Measurements from ENCODE around the gene ACVR1.

Gene ACVR1

DNA sequence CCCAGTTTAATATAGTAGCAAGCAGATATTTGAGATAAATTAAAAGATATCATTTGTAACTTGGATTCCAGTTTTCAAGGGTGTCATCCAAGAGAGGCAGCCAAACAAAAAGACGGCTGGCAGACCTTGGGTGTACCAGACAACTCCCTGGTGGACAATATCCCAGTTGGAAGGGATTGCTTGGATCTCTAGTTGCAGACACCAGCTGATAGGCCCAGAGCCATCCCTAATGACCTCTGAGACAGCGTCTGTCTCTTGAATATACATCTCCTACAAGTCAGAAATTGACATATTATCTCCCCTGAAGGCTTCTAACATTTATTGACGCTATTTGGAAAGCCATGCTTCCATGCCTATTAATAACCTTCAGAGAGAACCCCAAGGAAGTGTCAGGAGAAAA lies 67.7 kb downstream of the ACVR1 start:
- TF ChIP-seq, protein P1, sequence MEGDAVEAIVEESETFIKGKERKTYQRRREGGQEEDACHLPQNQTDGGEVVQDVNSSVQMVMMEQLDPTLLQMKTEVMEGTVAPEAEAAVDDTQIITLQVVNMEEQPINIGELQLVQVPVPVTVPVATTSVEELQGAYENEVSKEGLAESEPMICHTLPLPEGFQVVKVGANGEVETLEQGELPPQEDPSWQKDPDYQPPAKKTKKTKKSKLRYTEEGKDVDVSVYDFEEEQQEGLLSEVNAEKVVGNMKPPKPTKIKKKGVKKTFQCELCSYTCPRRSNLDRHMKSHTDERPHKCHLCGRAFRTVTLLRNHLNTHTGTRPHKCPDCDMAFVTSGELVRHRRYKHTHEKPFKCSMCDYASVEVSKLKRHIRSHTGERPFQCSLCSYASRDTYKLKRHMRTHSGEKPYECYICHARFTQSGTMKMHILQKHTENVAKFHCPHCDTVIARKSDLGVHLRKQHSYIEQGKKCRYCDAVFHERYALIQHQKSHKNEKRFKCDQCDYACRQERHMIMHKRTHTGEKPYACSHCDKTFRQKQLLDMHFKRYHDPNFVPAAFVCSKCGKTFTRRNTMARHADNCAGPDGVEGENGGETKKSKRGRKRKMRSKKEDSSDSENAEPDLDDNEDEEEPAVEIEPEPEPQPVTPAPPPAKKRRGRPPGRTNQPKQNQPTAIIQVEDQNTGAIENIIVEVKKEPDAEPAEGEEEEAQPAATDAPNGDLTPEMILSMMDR (conservative IDR thresholded peaks at IDR 0.05; ENCODE audit: control insufficient read depth, insufficient read depth, low read depth, low read length) = no peak
- DNase-seq (ENCODE audit: low read depth) = no peak
- H3K4me3 ChIP-seq (ENCODE audit: control insufficient read depth, low read depth, low read length) = no peak overlapping the region

- TF ChIP-seq, protein P1 (conservative IDR thresholded peaks at IDR 0.05; ENCODE audit: control insufficient read depth, insufficient read depth, low read depth, low read length) = no peak
- DNase-seq (ENCODE audit: low read depth) = no peak
- H3K4me3 ChIP-seq (ENCODE audit: control insufficient read depth, low read depth, low read length) = no peak overlapping the region
These were observed 69.6 kb downstream of the ACVR1 start for GRCh38 chr2:157806426-157807077.

- no peak overlapping the region for H3K4me3 ChIP-seq (ENCODE audit: control insufficient read depth, low read depth, low read length)
- DNase-seq (ENCODE audit: low read depth) = no peak
- TF ChIP-seq, protein P1 (conservative IDR thresholded peaks at IDR 0.05; ENCODE audit: control insufficient read depth, insufficient read depth, low read depth, low read length) = no peak
These were observed 70.6 kb downstream of the ACVR1 start for GRCh38 chr2:157805519-157805918.

- no peak for DNase-seq (ENCODE audit: low read depth)
- no peak overlapping the region for H3K4me3 ChIP-seq (ENCODE audit: control insufficient read depth, low read depth, low read length)
- TF ChIP-seq, protein P1 (conservative IDR thresholded peaks at IDR 0.05; ENCODE audit: control insufficient read depth, insufficient read depth, low read depth, low read length) = no peak
These were observed 71.8 kb downstream of the ACVR1 start for GRCh38 chr2:157804355-157804754.

GRCh38 chr2:157803952-157804351 lies 72.2 kb downstream of the ACVR1 start:
- TF ChIP-seq, protein P1 (conservative IDR thresholded peaks at IDR 0.05; ENCODE audit: control insufficient read depth, insufficient read depth, low read depth, low read length) = no peak
- DNase-seq (ENCODE audit: low read depth) = no peak

GRCh38 chr2:157803476-157803875 lies 72.7 kb downstream of the ACVR1 start:
- TF ChIP-seq, protein P1 (conservative IDR thresholded peaks at IDR 0.05; ENCODE audit: control insufficient read depth, insufficient read depth, low read depth, low read length) = no peak

More at GRCh38 chr2:157803952-157804351, 72.2 kb downstream of the ACVR1 start:
- H3K4me3 ChIP-seq (ENCODE audit: control insufficient read depth, low read depth, low read length) = no peak overlapping the region

More at GRCh38 chr2:157803476-157803875, 72.7 kb downstream of the ACVR1 start:
- DNase-seq (ENCODE audit: low read depth) = no peak
- no peak overlapping the region for H3K4me3 ChIP-seq (ENCODE audit: control insufficient read depth, low read depth, low read length)

Measured in fibroblast of mammary gland (primary cell).